ENCODE results near the gene GALR3. TPM values are rescaled to one million over a fixed set of nuclear protein-coding genes. Genes with fewer than 3 reads are reported as not detected.

Gene GALR3
- total and polyA plus RNA-seq, 4 donors, result not detected

GRCh38 chr22:37848587-37849088 is 25.5 kb downstream of the GALR3 start:
- 36% methylated on average over 27 of the region's 27 CpGs for WGBS
- peak overlapping the region; percentile 41 to 85 for H3K9ac ChIP-seq (ENCODE audit: low read depth in 1 of 2, low read length in 2 of 2)
- peak; percentile 24 for TF ChIP-seq ZBTB33 (IDR thresholded peaks at IDR 0.05)
- TF ChIP-seq TAF1 (conservative IDR thresholded peaks at IDR 0.05), result no peak
- TF ChIP-seq NR2F2 (IDR thresholded peaks at IDR 0.05), result no peak
- no peak for TF ChIP-seq FOXA2 (IDR thresholded peaks at IDR 0.05)
- TF ChIP-seq YY1 (IDR thresholded peaks at IDR 0.05), result no peak
- TF ChIP-seq HNF4A (conservative IDR thresholded peaks at IDR 0.05), result no peak
- no peak for TF ChIP-seq RAD21 (IDR thresholded peaks at IDR 0.05)
- H3K4me1 ChIP-seq (ENCODE audit: control insufficient read depth in 4 of 4, insufficient read depth in 4 of 4, low read length in 3 of 4), result peaks cover 2 to 32% (median 26%) of the 10 kb centered on the region in 4 donors
- H3K9me3 ChIP-seq (ENCODE audit: control insufficient read depth in 4 of 4, low read length in 3 of 4), result no peaks in the 10 kb centered on the region
- peak overlapping the region; percentile 86 to 98 (median 95) for H3K4me3 ChIP-seq (ENCODE audit: low read depth in 1 of 3, low read length in 3 of 3)
- H3K36me3 ChIP-seq (ENCODE audit: control insufficient read depth in 4 of 4, insufficient read depth in 3 of 4, low read depth in 1 of 4, low read length in 3 of 4), result peaks cover 2 to 16% (median 13%) of the 10 kb centered on the region in 4 donors
- no peak for DNase-seq (ENCODE audit: low spot score)
- H3K27ac ChIP-seq (ENCODE audit: low read depth in 1 of 2, low read length in 2 of 2), result peak overlapping the region; percentile 81 to 82
- H3K27me3 ChIP-seq (ENCODE audit: control insufficient read depth in 4 of 4, insufficient read depth in 4 of 4, low read length in 3 of 4), result no peaks in the 10 kb centered on the region

- peak within 1 kb of the TSS; percentile 92 to 97 for H3K9ac ChIP-seq (ENCODE audit: low read depth in 1 of 2, low read length in 2 of 2)
- TF ChIP-seq HNF4A (conservative IDR thresholded peaks at IDR 0.05), result no peak
- TF ChIP-seq ZBTB33 (IDR thresholded peaks at IDR 0.05), result peak; percentile 73
- TF ChIP-seq ATF3 (IDR thresholded peaks at IDR 0.05), result no peak
- TF ChIP-seq REST (IDR thresholded peaks at IDR 0.05), result peak; percentile 43
- peak; percentile 28 for TF ChIP-seq SP1 (IDR thresholded peaks at IDR 0.05)
- peak; percentile 41 for TF ChIP-seq TAF1 (conservative IDR thresholded peaks at IDR 0.05)
- peak; percentile 69 for TF ChIP-seq MAX (IDR thresholded peaks at IDR 0.05)
- TF ChIP-seq FOXA1 (IDR thresholded peaks at IDR 0.05), result no peak
- peak; percentile 13 to 24 for TF ChIP-seq EGR1 (IDR thresholded peaks at IDR 0.05; ENCODE audit: low read depth in 2 of 2)
- TF ChIP-seq GABPA (IDR thresholded peaks at IDR 0.05 in 1 of 2, conservative IDR thresholded peaks at IDR 0.05 in 1 of 2), result peak; percentile 85 to 96
- no peak for TF ChIP-seq FOXA2 (IDR thresholded peaks at IDR 0.05)
- TF ChIP-seq RXRA (IDR thresholded peaks at IDR 0.05), result peak; percentile 42 to 52
- peak; percentile 97 for TF ChIP-seq YY1 (IDR thresholded peaks at IDR 0.05)
- H3K27ac ChIP-seq (ENCODE audit: low read depth in 1 of 2, low read length in 2 of 2), result peak within 1 kb of the TSS; percentile 81 to 82
- under 1% methylated on average over 49 of the region's 49 CpGs for WGBS
- peaks cover 2 to 17% (median 13%) of the 10 kb centered on the region in 4 donors for H3K36me3 ChIP-seq (ENCODE audit: control insufficient read depth in 4 of 4, insufficient read depth in 3 of 4, low read depth in 1 of 4, low read length in 3 of 4)
- H3K4me3 ChIP-seq (ENCODE audit: low read depth in 1 of 3, low read length in 3 of 3), result peak within 1 kb of the TSS; percentile 86 to 98 (median 95)
- peak; percentile 88 for DNase-seq (ENCODE audit: low spot score)
- H3K27me3 ChIP-seq (ENCODE audit: control insufficient read depth in 4 of 4, insufficient read depth in 4 of 4, low read length in 3 of 4), result no peaks in the 10 kb centered on the region
- no peaks in the 10 kb centered on the region for H3K9me3 ChIP-seq (ENCODE audit: control insufficient read depth in 4 of 4, low read length in 3 of 4)
- peaks cover 2 to 37% (median 30%) of the 10 kb centered on the region in 4 donors for H3K4me1 ChIP-seq (ENCODE audit: control insufficient read depth in 4 of 4, insufficient read depth in 4 of 4, low read length in 3 of 4)
Observed at GRCh38 chr22:37849089-37849751, 26.0 kb downstream of the GALR3 start, which contains the start of gene EIF3L. Gene EIF3L (plus strand): TSS chr22:37849419. CDS start chr22:37849450, 31 bp downstream.
